DOHH2 (cell line): Measurements from ENCODE around the gene PRDM10.

ENCODE experiments used
- H3F3A ChIP-seq: fragments of 200-600 bp; sonication (generic), shearing (Covaris generic); 2 replicates; pipeline ENCODE4 v1.6.0; 2016; ENCODE audit warnings: antibody characterized with exemption, mild to moderate bottlenecking; ENCODE audit not compliant: control insufficient read depth, insufficient read depth
- H3K27ac ChIP-seq: fragments of 200-600 bp; sonication (generic); 2 replicates; pipeline ENCODE4 v1.5.1; 2014; ENCODE audit warnings: low read depth, mild to moderate bottlenecking, low read length, moderate library complexity
- H3K27me3 ChIP-seq: fragments of 200-600 bp; sonication (generic); 2 replicates; pipeline ENCODE4 v1.6.1; 2014; ENCODE audit warnings: mild to moderate bottlenecking, low read length, mixed read lengths; ENCODE audit not compliant: control insufficient read depth
- H3K36me3 ChIP-seq: fragments of 200-600 bp; sonication (generic); 2 replicates; pipeline ENCODE4 v1.6.1; 2014; ENCODE audit warnings: mild to moderate bottlenecking, low read length, moderate library complexity, mixed read lengths; ENCODE audit not compliant: control insufficient read depth
- H3K4me1 ChIP-seq: fragments of 200-600 bp; sonication (generic); 2 replicates; pipeline ENCODE4 v1.6.1; 2014; ENCODE audit warnings: mild to moderate bottlenecking, low read length, mixed read lengths; ENCODE audit not compliant: control insufficient read depth
- H3K4me2 ChIP-seq: fragments of 200-600 bp; sonication (generic); 2 replicates; pipeline ENCODE4 v1.6.0; 2014; ENCODE audit warnings: mild to moderate bottlenecking, low read length, moderate library complexity
- H3K4me3 ChIP-seq: fragments of 200-600 bp; sonication (generic); 2 replicates; pipeline ENCODE4 v1.5.1; 2014; ENCODE audit warnings: mild to moderate bottlenecking, low read length, mixed read lengths
- H3K79me2 ChIP-seq: fragments of 200-600 bp; sonication (generic); 2 replicates; pipeline ENCODE4 v1.6.1; 2014; ENCODE audit warnings: mild to moderate bottlenecking, low read length, mixed read lengths; ENCODE audit not compliant: control insufficient read depth
- H3K9me2 ChIP-seq: fragments of 200-600 bp; sonication (generic); replicated peaks from 2 replicates; pipeline ENCODE4 v1.6.1; 2014; ENCODE audit warnings: mild to moderate bottlenecking, low read length, mixed read lengths; ENCODE audit not compliant: control insufficient read depth
- H3K9me3 ChIP-seq: fragments of 200-600 bp; sonication (generic); 2 replicates; pipeline ENCODE4 v1.6.1; 2014; ENCODE audit warnings: antibody characterized with exemption, low read length, mixed read lengths; ENCODE audit not compliant: control insufficient read depth, insufficient read depth
- H4K20me1 ChIP-seq: fragments of 200-600 bp; sonication (generic); 2 replicates; pipeline ENCODE4 v1.6.0; 2014; ENCODE audit warnings: low read depth, mild to moderate bottlenecking, antibody characterized with exemption, low read length, moderate library complexity; ENCODE audit not compliant: control insufficient read depth, insufficient read depth
- EZH2phosphoT487 ChIP-seq: fragments of 200-600 bp; sonication (generic); IDR thresholded peaks from 2 replicates; pipeline ENCODE4 v1.6.1; 2017; ENCODE audit warnings: borderline replicate concordance, mild to moderate bottlenecking, antibody characterized with exemption, low read length, moderate library complexity, mixed read lengths
- TF ChIP-seq, protein P1 (sequence below): fragments of 200-600 bp; sonication (generic); IDR thresholded peaks from one replicate; pipeline ENCODE4 v1.5.1; 2014; ENCODE audit warnings: antibody characterized with exemption, mild to moderate bottlenecking, low read depth, low read length; ENCODE audit not compliant: poor library complexity, severe bottlenecking

The PRDM10 gene

DNA sequence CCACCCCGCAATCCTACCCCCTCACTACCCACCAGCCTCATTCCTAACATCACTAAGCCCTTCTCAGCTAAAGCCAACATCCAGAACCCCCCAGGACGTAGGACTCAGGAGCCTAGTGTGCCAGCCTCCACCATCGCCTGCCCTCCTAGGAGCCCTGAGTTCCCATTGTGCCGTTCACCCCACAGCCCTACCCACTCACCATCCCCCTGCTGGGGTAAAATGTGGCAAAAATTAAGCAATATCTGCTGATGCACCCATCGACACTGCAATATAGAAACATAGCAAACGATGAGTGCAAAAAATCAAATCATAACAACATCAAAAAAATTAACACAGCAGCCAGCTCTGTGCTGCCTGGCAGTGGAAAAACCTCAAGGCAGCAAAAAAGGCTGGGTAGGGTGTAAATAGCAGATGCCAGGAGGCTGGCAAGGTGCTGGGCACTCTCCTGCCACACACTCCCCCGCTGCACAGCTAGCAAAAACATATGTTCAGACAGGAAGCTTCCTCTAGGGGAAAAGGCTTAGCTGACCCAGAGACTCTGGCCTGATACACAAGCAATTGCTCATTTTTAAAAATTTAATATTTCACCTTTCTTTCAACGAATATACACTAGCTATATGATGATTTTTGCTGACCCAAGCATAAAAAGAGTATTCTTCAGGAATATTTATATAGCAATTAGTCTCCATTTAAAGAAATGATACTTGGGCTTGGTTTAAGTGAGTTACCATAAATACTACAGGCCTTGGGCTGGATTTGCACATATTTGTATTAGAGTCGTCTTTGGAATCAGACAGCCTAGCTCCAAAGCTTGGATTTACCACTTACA, 33.8 kb downstream of the PRDM10 start:
- H3K9me2 ChIP-seq = no peaks in the 10 kb centered on the region
- H3K4me2 ChIP-seq = peak overlapping the region; percentile 58
- H3K79me2 ChIP-seq = peaks cover 15% of the 10 kb centered on the region
- H3F3A ChIP-seq = peaks cover 30% of the 10 kb centered on the region
- H3K9me3 ChIP-seq = no peaks in the 10 kb centered on the region
- H3K4me3 ChIP-seq = peak overlapping the region; percentile 24
- TF ChIP-seq, protein P1, sequence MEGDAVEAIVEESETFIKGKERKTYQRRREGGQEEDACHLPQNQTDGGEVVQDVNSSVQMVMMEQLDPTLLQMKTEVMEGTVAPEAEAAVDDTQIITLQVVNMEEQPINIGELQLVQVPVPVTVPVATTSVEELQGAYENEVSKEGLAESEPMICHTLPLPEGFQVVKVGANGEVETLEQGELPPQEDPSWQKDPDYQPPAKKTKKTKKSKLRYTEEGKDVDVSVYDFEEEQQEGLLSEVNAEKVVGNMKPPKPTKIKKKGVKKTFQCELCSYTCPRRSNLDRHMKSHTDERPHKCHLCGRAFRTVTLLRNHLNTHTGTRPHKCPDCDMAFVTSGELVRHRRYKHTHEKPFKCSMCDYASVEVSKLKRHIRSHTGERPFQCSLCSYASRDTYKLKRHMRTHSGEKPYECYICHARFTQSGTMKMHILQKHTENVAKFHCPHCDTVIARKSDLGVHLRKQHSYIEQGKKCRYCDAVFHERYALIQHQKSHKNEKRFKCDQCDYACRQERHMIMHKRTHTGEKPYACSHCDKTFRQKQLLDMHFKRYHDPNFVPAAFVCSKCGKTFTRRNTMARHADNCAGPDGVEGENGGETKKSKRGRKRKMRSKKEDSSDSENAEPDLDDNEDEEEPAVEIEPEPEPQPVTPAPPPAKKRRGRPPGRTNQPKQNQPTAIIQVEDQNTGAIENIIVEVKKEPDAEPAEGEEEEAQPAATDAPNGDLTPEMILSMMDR = no peak
- TF ChIP-seq EZH2phosphoT487 = no peak
- no peaks in the 10 kb centered on the region for H4K20me1 ChIP-seq
- no peaks in the 10 kb centered on the region for H3K27me3 ChIP-seq
- H3K27ac ChIP-seq = peak overlapping the region; percentile 54
- peaks cover 4% of the 10 kb centered on the region; the same call in 1 of the 2 replicates for H3K36me3 ChIP-seq
- peaks cover 95% of the 10 kb centered on the region for H3K4me1 ChIP-seq

DNA sequence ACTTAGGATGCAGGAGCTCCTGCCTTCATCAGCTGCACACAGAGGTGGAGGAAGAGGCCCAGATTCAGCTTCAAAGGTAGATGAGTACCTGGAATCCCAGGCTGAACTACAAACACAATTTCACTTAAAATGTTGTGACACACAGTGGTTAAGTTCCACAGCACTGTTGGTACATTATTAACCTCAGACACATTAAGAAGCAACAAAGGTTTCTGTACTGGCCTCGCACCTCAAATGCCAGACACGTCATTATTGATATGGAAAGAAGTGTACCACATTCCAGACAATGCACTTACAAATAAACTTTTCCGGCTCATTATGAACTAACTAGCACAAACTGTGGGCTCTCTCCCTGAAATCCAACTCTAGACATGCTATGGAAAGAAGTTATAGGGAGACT, 34.6 kb downstream of the PRDM10 start:
- Histone ChIP-seq H3K9me2 (no peaks in the 10 kb centered on the region), H3K4me3 (no peak overlapping the region), H3K36me3 (peaks cover 4% of the 10 kb centered on the region; the same call in 1 of the 2 replicates), H3F3A (peaks cover 29% of the 10 kb centered on the region), H3K4me1 (peaks cover 97% of the 10 kb centered on the region), H3K27me3 (no peaks in the 10 kb centered on the region), H3K79me2 (peaks cover 11% of the 10 kb centered on the region), H3K9me3 (no peaks in the 10 kb centered on the region), H3K27ac (peak overlapping the region; percentile 54), H4K20me1 (no peaks in the 10 kb centered on the region), H3K4me2 (peak overlapping the region; percentile 58)
- no peak for TF ChIP-seq EZH2phosphoT487
- TF ChIP-seq, protein P1 = no peak

GRCh38 chr11:129965248-129965647, 37.4 kb downstream of the PRDM10 start:
- Histone ChIP-seq H3K4me3 (no peak overlapping the region), H3K27ac (no peak overlapping the region), H4K20me1 (no peaks in the 10 kb centered on the region), H3K36me3 (peaks cover 4% of the 10 kb centered on the region; the same call in 1 of the 2 replicates), H3K4me1 (peaks cover 94% of the 10 kb centered on the region), H3K4me2 (no peak overlapping the region), H3F3A (peaks cover 20% of the 10 kb centered on the region), H3K9me2 (no peaks in the 10 kb centered on the region), H3K79me2 (peaks cover 7% of the 10 kb centered on the region), H3K9me3 (no peaks in the 10 kb centered on the region), H3K27me3 (no peaks in the 10 kb centered on the region)
- TF ChIP-seq, protein P1 = no peak
- no peak for TF ChIP-seq EZH2phosphoT487
